ENCODE results near the gene WIF1. TPM values are rescaled to one million over a fixed set of nuclear protein-coding genes. Genes with fewer than 3 reads are reported as not detected.

Gene WIF1
- total RNA-seq, 5 donors from 2014 or later (not counting 1 experiment from before 2014, with no cell fraction given) = not detected

- WGBS (ENCODE audit: insufficient coverage) = 64% methylated on average over 2 of the region's 2 CpGs
- Histone ChIP-seq H3K4me1 (ENCODE audit: control insufficient read depth in 1 of 2, extremely low read depth in 1 of 2, insufficient read depth in 2 of 2, low read length in 2 of 2) (no peaks in the 10 kb centered on the region), H3K36me3 (ENCODE audit: control insufficient read depth in 2 of 2, extremely low read depth in 1 of 2, insufficient read depth in 1 of 2, low read length in 1 of 2) (no peaks in the 10 kb centered on the region), H3K27ac (ENCODE audit: low read length) (no peak overlapping the region), H3K4me3 (ENCODE audit: control insufficient read depth in 1 of 2, extremely low read depth in 1 of 2, low read length in 1 of 2) (no peak overlapping the region), H3K27me3 (replicated peaks in 1 of 2; ENCODE audit: control insufficient read depth in 2 of 2, extremely low read depth in 1 of 2, insufficient read depth in 2 of 2, low read length in 1 of 2) (peaks cover 0 to 4% of the 10 kb centered on the region in 2 experiments), H3K9me3 (no peaks in the 10 kb centered on the region)
- Mint-ChIP-seq H3K4me3 (no peak overlapping the region), H3K27me3 (peaks cover 22 to 24% of the 10 kb centered on the region in 2 donors), H3K27ac (no peak overlapping the region), H3K4me1 (no peaks in the 10 kb centered on the region), H3K9me3 (no peaks in the 10 kb centered on the region), H3K36me3 (no peaks in the 10 kb centered on the region)
- DNase-seq (no peak), ATAC-seq (replicated peaks in 1 of 4) (no peak)
- ChIA-PET CTCF (no interaction called here), POLR2A (no interaction called here)
Observed at GRCh38 chr12:65090461-65090860, 30.6 kb downstream of the WIF1 start.

GRCh38 chr12:65086236-65086635 lies 34.9 kb downstream of the WIF1 start:
- Mint-ChIP-seq H3K27me3 (peaks cover 15 to 24% of the 10 kb centered on the region in 2 donors), H3K4me1 (no peaks in the 10 kb centered on the region), H3K9me3 (no peaks in the 10 kb centered on the region), H3K36me3 (no peaks in the 10 kb centered on the region), H3K27ac (no peak overlapping the region), H3K4me3 (no peak overlapping the region)
- no peaks in the 10 kb centered on the region for H3K36me3 ChIP-seq (ENCODE audit: control insufficient read depth in 2 of 2, extremely low read depth in 1 of 2, insufficient read depth in 1 of 2, low read length in 1 of 2)
- no peak overlapping the region for H3K4me3 ChIP-seq (ENCODE audit: control insufficient read depth in 1 of 2, extremely low read depth in 1 of 2, low read length in 1 of 2)
- WGBS (ENCODE audit: insufficient coverage) = 0% methylated on average over 1 of the region's 2 CpGs
- H3K4me1 ChIP-seq (ENCODE audit: control insufficient read depth in 1 of 2, extremely low read depth in 1 of 2, insufficient read depth in 2 of 2, low read length in 2 of 2) = no peaks in the 10 kb centered on the region
- DNase-seq (no peak), ATAC-seq (replicated peaks in 1 of 4) (no peak)
- H3K27ac ChIP-seq (ENCODE audit: low read length) = no peak overlapping the region
- ChIA-PET POLR2A (interaction anchor here in 1 of 2 donors (0.6 kb wide), 1 partner anchor 26 kb away, joined by 8 read pairs; no protein-coding TSS in a partner anchor), CTCF (no interaction called here)
- H3K9me3 ChIP-seq = no peaks in the 10 kb centered on the region
- H3K27me3 ChIP-seq (replicated peaks in 1 of 2; ENCODE audit: control insufficient read depth in 2 of 2, extremely low read depth in 1 of 2, insufficient read depth in 2 of 2, low read length in 1 of 2) = peaks cover 2 to 4% of the 10 kb centered on the region in 2 experiments

GRCh38 chr12:65084579-65084978 lies 36.5 kb downstream of the WIF1 start:
- no peak overlapping the region for H3K27ac Mint-ChIP-seq
- Histone ChIP-seq H3K9me3 (no peaks in the 10 kb centered on the region), H3K27ac (ENCODE audit: low read length) (no peak overlapping the region), H3K36me3 (ENCODE audit: control insufficient read depth in 2 of 2, extremely low read depth in 1 of 2, insufficient read depth in 1 of 2, low read length in 1 of 2) (no peaks in the 10 kb centered on the region), H3K4me3 (ENCODE audit: control insufficient read depth in 1 of 2, extremely low read depth in 1 of 2, low read length in 1 of 2) (no peak overlapping the region), H3K27me3 (replicated peaks in 1 of 2; ENCODE audit: control insufficient read depth in 2 of 2, extremely low read depth in 1 of 2, insufficient read depth in 2 of 2, low read length in 1 of 2) (peaks cover 0 to 2% of the 10 kb centered on the region in 2 experiments), H3K4me1 (ENCODE audit: control insufficient read depth in 1 of 2, extremely low read depth in 1 of 2, insufficient read depth in 2 of 2, low read length in 2 of 2) (no peaks in the 10 kb centered on the region)
- no peak for ATAC-seq (replicated peaks in 1 of 4)
- DNase-seq = no peak
- no peak overlapping the region for H3K4me3 Mint-ChIP-seq
- H3K27me3 Mint-ChIP-seq = peaks cover 17 to 24% of the 10 kb centered on the region in 2 donors
- no peaks in the 10 kb centered on the region for H3K36me3 Mint-ChIP-seq
- POLR2A ChIA-PET = no interaction called here
- no peaks in the 10 kb centered on the region for H3K9me3 Mint-ChIP-seq
- CTCF ChIA-PET = no interaction called here
- no peaks in the 10 kb centered on the region for H3K4me1 Mint-ChIP-seq
- no CpG with 5 or more reads among the region's 3 CpGs for WGBS (ENCODE audit: insufficient coverage)

GRCh38 chr12:65083581-65083980 lies 37.5 kb downstream of the WIF1 start:
- ATAC-seq (replicated peaks in 1 of 4) (no peak), DNase-seq (no peak)
- H3K9me3 ChIP-seq = no peaks in the 10 kb centered on the region
- ChIA-PET CTCF (interaction anchor here in 1 of 2 donors (0.5 to 0.6 kb wide), 2 partner anchors 1154 to 1352 kb away, joined by 4 read pairs; no protein-coding TSS in a partner anchor), POLR2A (interaction anchor here in 1 of 2 donors (0.6 to 0.7 kb wide), 2 partner anchors 16 to 57 kb away, joined by 3 to 6 read pairs; no protein-coding TSS in a partner anchor)
- no peak overlapping the region for H3K27ac Mint-ChIP-seq
- peaks cover 17 to 27% of the 10 kb centered on the region in 2 donors for H3K27me3 Mint-ChIP-seq
- H3K4me3 ChIP-seq (ENCODE audit: control insufficient read depth in 1 of 2, extremely low read depth in 1 of 2, low read length in 1 of 2) = no peak overlapping the region
- no peaks in the 10 kb centered on the region for H3K36me3 ChIP-seq (ENCODE audit: control insufficient read depth in 2 of 2, extremely low read depth in 1 of 2, insufficient read depth in 1 of 2, low read length in 1 of 2)
- H3K4me1 ChIP-seq (ENCODE audit: control insufficient read depth in 1 of 2, extremely low read depth in 1 of 2, insufficient read depth in 2 of 2, low read length in 2 of 2) = no peaks in the 10 kb centered on the region
- no peaks in the 10 kb centered on the region for H3K9me3 Mint-ChIP-seq
- WGBS (ENCODE audit: insufficient coverage) = 95% methylated on average over 2 of the region's 2 CpGs
- peaks cover 0 to 2% of the 10 kb centered on the region in 2 experiments for H3K27me3 ChIP-seq (replicated peaks in 1 of 2; ENCODE audit: control insufficient read depth in 2 of 2, extremely low read depth in 1 of 2, insufficient read depth in 2 of 2, low read length in 1 of 2)
- no peak overlapping the region for H3K4me3 Mint-ChIP-seq
- no peaks in the 10 kb centered on the region for H3K36me3 Mint-ChIP-seq
- no peak overlapping the region for H3K27ac ChIP-seq (ENCODE audit: low read length)
- no peaks in the 10 kb centered on the region for H3K4me1 Mint-ChIP-seq

- Mint-ChIP-seq H3K9me3 (no peaks in the 10 kb centered on the region), H3K27me3 (peaks cover 21 to 32% of the 10 kb centered on the region in 2 donors), H3K4me1 (no peaks in the 10 kb centered on the region), H3K27ac (no peak overlapping the region), H3K36me3 (no peaks in the 10 kb centered on the region), H3K4me3 (no peak overlapping the region)
- no peak overlapping the region for H3K4me3 ChIP-seq (ENCODE audit: control insufficient read depth in 1 of 2, extremely low read depth in 1 of 2, low read length in 1 of 2)
- H3K9me3 ChIP-seq = no peaks in the 10 kb centered on the region
- ATAC-seq (replicated peaks in 1 of 4) (no peak), DNase-seq (no peak)
- no peaks in the 10 kb centered on the region for H3K36me3 ChIP-seq (ENCODE audit: control insufficient read depth in 2 of 2, extremely low read depth in 1 of 2, insufficient read depth in 1 of 2, low read length in 1 of 2)
- no peak overlapping the region for H3K27ac ChIP-seq (ENCODE audit: low read length)
- ChIA-PET POLR2A (no interaction called here), CTCF (no interaction called here)
- peaks cover 0 to 2% of the 10 kb centered on the region in 2 experiments for H3K27me3 ChIP-seq (replicated peaks in 1 of 2; ENCODE audit: control insufficient read depth in 2 of 2, extremely low read depth in 1 of 2, insufficient read depth in 2 of 2, low read length in 1 of 2)
- H3K4me1 ChIP-seq (ENCODE audit: control insufficient read depth in 1 of 2, extremely low read depth in 1 of 2, insufficient read depth in 2 of 2, low read length in 2 of 2) = no peaks in the 10 kb centered on the region
Observed at GRCh38 chr12:65082406-65082805, 38.7 kb downstream of the WIF1 start.

GRCh38 chr12:65081496-65081895 lies 39.6 kb downstream of the WIF1 start:
- Histone ChIP-seq H3K27ac (ENCODE audit: low read length) (no peak overlapping the region), H3K36me3 (ENCODE audit: control insufficient read depth in 2 of 2, extremely low read depth in 1 of 2, insufficient read depth in 1 of 2, low read length in 1 of 2) (no peaks in the 10 kb centered on the region), H3K27me3 (replicated peaks in 1 of 2; ENCODE audit: control insufficient read depth in 2 of 2, extremely low read depth in 1 of 2, insufficient read depth in 2 of 2, low read length in 1 of 2) (peaks cover 0 to 2% of the 10 kb centered on the region in 2 experiments), H3K4me3 (ENCODE audit: control insufficient read depth in 1 of 2, extremely low read depth in 1 of 2, low read length in 1 of 2) (no peak overlapping the region), H3K4me1 (ENCODE audit: control insufficient read depth in 1 of 2, extremely low read depth in 1 of 2, insufficient read depth in 2 of 2, low read length in 2 of 2) (no peaks in the 10 kb centered on the region), H3K9me3 (no peaks in the 10 kb centered on the region)
- peaks cover 23 to 35% of the 10 kb centered on the region in 2 donors for H3K27me3 Mint-ChIP-seq
- WGBS (ENCODE audit: insufficient coverage) = no CpG with 5 or more reads among the region's 1 CpG
- H3K27ac Mint-ChIP-seq = no peak overlapping the region
- CTCF ChIA-PET = no interaction called here
- no peak overlapping the region for H3K4me3 Mint-ChIP-seq
- H3K9me3 Mint-ChIP-seq = no peaks in the 10 kb centered on the region
- H3K36me3 Mint-ChIP-seq = no peaks in the 10 kb centered on the region
- no peaks in the 10 kb centered on the region for H3K4me1 Mint-ChIP-seq
- POLR2A ChIA-PET = no interaction called here
- no peak for DNase-seq
- no peak for ATAC-seq (replicated peaks in 1 of 4)

- ATAC-seq (replicated peaks in 1 of 4) = no peak
- Mint-ChIP-seq H3K9me3 (no peaks in the 10 kb centered on the region), H3K36me3 (no peaks in the 10 kb centered on the region), H3K27me3 (peaks cover 17 to 20% of the 10 kb centered on the region in 2 donors), H3K4me1 (peaks cover 0 to 2% (median 0%) of the 10 kb centered on the region in 3 donors), H3K4me3 (no peak overlapping the region), H3K27ac (no peak overlapping the region)
- Histone ChIP-seq H3K27ac (ENCODE audit: low read length) (no peak overlapping the region), H3K36me3 (ENCODE audit: control insufficient read depth in 2 of 2, extremely low read depth in 1 of 2, insufficient read depth in 1 of 2, low read length in 1 of 2) (no peaks in the 10 kb centered on the region), H3K9me3 (no peaks in the 10 kb centered on the region), H3K27me3 (replicated peaks in 1 of 2; ENCODE audit: control insufficient read depth in 2 of 2, extremely low read depth in 1 of 2, insufficient read depth in 2 of 2, low read length in 1 of 2) (peaks cover 0 to 4% of the 10 kb centered on the region in 2 experiments), H3K4me3 (ENCODE audit: control insufficient read depth in 1 of 2, extremely low read depth in 1 of 2, low read length in 1 of 2) (no peak overlapping the region), H3K4me1 (ENCODE audit: control insufficient read depth in 1 of 2, extremely low read depth in 1 of 2, insufficient read depth in 2 of 2, low read length in 2 of 2) (no peaks in the 10 kb centered on the region)
- WGBS (ENCODE audit: insufficient coverage) = 78% methylated on average over 2 of the region's 6 CpGs
- no peak for DNase-seq
- ChIA-PET POLR2A (no interaction called here), CTCF (no interaction called here)
Observed at GRCh38 chr12:65074932-65075331, 46.2 kb downstream of the WIF1 start.
